GM12873 (cell line): ENCODE data around the gene ISLR.

Source experiments
- CTCF ChIP-seq: IDR thresholded peaks from 2 replicates; pipeline ENCODE4 v1.5.1; 2012; ENCODE audit warnings: low read depth, mild to moderate bottlenecking, moderate library complexity, low read length, control low read depth; ENCODE audit not compliant: insufficient read depth; ENCODE audit errors: missing control alignments

Gene ISLR

GRCh38 chr15:74185710-74186348 is 12.3 kb downstream of the ISLR start:
- TF ChIP-seq CTCF = no peak

GRCh38 chr15:74188216-74188615 is 14.7 kb downstream of the ISLR start:
- TF ChIP-seq CTCF = no peak

GRCh38 chr15:74191798-74192197 is 18.3 kb downstream of the ISLR start:
- TF ChIP-seq CTCF = no peak

- no peak for TF ChIP-seq CTCF
Measured at GRCh38 chr15:74192751-74193150, 19.2 kb downstream of the ISLR start.

GRCh38 chr15:74193299-74193718 is 19.8 kb downstream of the ISLR start:
- TF ChIP-seq CTCF = no peak

GRCh38 chr15:74193905-74194304 is 20.4 kb downstream of the ISLR start:
- TF ChIP-seq CTCF = no peak

GRCh38 chr15:74194572-74195559 is 21.4 kb downstream of the ISLR start:
- TF ChIP-seq CTCF = no peak
